Measurements from ENCODE around the gene SART1.

DNA sequence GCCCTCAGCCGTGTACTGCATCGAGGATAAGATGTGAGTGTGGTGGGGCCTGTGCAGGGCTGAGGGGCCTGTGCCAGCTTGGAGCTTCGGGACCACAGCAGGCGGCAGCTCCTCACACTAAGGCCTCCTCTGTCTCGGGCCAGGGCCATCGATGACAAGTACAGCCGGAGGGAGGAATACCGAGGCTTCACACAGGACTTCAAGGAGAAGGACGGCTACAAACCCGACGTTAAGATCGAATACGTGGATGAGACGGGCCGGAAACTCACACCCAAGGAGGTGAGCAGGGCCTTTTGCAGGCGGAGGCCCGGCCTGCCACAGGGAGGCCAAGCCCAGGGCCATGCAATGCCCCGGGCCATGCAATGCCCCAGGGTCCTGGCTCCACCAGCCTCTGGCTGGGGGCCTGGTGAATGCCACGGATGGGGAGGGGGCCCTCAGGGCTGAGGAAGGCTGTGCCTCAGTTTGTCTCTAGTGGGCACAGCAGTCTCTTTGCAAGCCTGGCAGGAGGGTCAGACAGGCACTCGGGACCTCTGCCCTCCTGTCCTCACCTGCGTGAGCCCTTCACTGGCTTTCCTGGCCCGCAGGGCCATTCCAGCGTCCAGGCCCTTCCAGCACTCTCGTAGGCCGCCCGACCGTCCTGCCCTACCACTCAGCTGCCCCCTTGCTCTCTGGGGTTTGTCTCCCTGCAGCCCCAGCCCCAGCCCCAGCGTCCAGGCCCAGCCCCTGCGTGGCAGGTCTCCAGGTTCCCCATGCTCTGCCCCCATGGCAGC is 16.3 kb downstream of the SART1 start:
- TF ChIP-seq CTCF (IDR thresholded peaks at IDR 0.05) (no peak), POLR2A (IDR thresholded peaks at IDR 0.05) (no peak)

All from adrenal gland (tissue), 5 donors.